A549 treated with ZK216348 at 1 μM for 4 hours (cell line): ENCODE data around the gene ENG. TPM values are rescaled to one million over a fixed set of nuclear protein-coding genes. Genes with fewer than 3 reads are reported as not detected.

Experiments used
- total RNA-seq: library from RNA; stranded (reverse); fragments of 200-300 nt; extraction: Qiagen RNA extraction; gene quantifications from 5 replicates; pipeline ENCODE4 v1.2.3, GENCODE V29; 2022; ENCODE audit warnings: low read depth

Gene ENG
- 0.09 to 0.16 TPM (median 0.11 TPM) in 5 replicates for total RNA-seq

GRCh38 chr9:127854184-127854806, at the start of gene ENG:
TSS of gene ENG (minus strand) at chr9:127854658. CDS start at chr9:127854355, 303 bp downstream.

GRCh38 chr9:127899128-127899943, 44.9 kb upstream of the ENG start, which contains the start of gene ST6GALNAC6:
TSS of gene ST6GALNAC6 (minus strand) at chr9:127899603. CDS start at chr9:127897981, 1,622 bp downstream.

GRCh38 chr9:127877566-127877998, 23.1 kb upstream of the ENG start, which contains the start of gene AK1:
TSS of gene AK1 (minus strand) at chr9:127877675. CDS start at chr9:127874617, 3,058 bp downstream.

GRCh38 chr9:127802576-127803443, 51.6 kb downstream of the ENG start, which contains the start of gene FPGS:
TSS of gene FPGS (plus strand) at chr9:127802882. CDS start at chr9:127802925, 43 bp downstream.

GRCh38 chr9:127785933-127786772, 68.3 kb downstream of the ENG start, which contains the start of gene CDK9:
TSS of gene CDK9 (plus strand) at chr9:127786034. CDS start at chr9:127786149, 115 bp downstream.

GRCh38 chr9:127778280-127779135, 76.0 kb downstream of the ENG start, which contains the start of gene SH2D3C:
TSS of gene SH2D3C (minus strand) at chr9:127778666. CDS start at chr9:127778627, 39 bp downstream.

Other genes starting within 250 kb of the ENG start
- gene STXBP1, start 242.4 kb downstream of the ENG start, total RNA-seq, result 14.4 to 19.3 TPM (median 18.2 TPM) in 5 replicates
- gene CFAP157, start 147.7 kb downstream of the ENG start, total RNA-seq, result 0.09 TPM in 1 of 5 replicates, not detected in the others
- 9.0 to 23.4 TPM (median 17.6 TPM) in 5 replicates for gene PTRH1, start 139.0 kb downstream of the ENG start, total RNA-seq
- gene TTC16, start 138.6 kb downstream of the ENG start, total RNA-seq, result 0.05 TPM in 1 of 5 replicates, not detected in the others
- 7.4 to 16.0 TPM (median 14.9 TPM) in 5 replicates for gene TOR2A, start 119.4 kb downstream of the ENG start, total RNA-seq
- gene SH2D3C, start 76.0 kb downstream of the ENG start, total RNA-seq, result 0.12 to 0.40 TPM (median 0.15 TPM) in 3 of 5 replicates, not detected in the others
- 40.0 to 51.7 TPM (median 44.6 TPM) in 5 replicates for gene CDK9, start 68.6 kb downstream of the ENG start, total RNA-seq
- gene FPGS, start 51.8 kb downstream of the ENG start, total RNA-seq, result 39.9 to 58.3 TPM (median 48.9 TPM) in 5 replicates
- 37.7 to 85.9 TPM (median 77.5 TPM) in 5 replicates for gene AK1, start 23.0 kb upstream of the ENG start, total RNA-seq
- gene ST6GALNAC6, start 44.9 kb upstream of the ENG start, total RNA-seq, result 19.1 to 27.6 TPM (median 21.0 TPM) in 5 replicates
- 9.1 to 22.7 TPM (median 18.4 TPM) in 5 replicates for gene ST6GALNAC4, start 62.4 kb upstream of the ENG start, total RNA-seq
- 0.75 to 2.7 TPM (median 2.0 TPM) in 5 replicates for gene PIP5KL1, start 76.1 kb upstream of the ENG start, total RNA-seq
- 34.0 to 47.1 TPM (median 44.5 TPM) in 5 replicates for gene DPM2, start 83.2 kb upstream of the ENG start, total RNA-seq
- gene EEIG1, start 126.3 kb upstream of the ENG start, total RNA-seq, result 39.5 to 62.3 TPM (median 58.8 TPM) in 5 replicates
- gene NAIF1, start 212.7 kb upstream of the ENG start, total RNA-seq, result 5.5 to 7.4 TPM (median 7.0 TPM) in 5 replicates
- 7.5 to 8.6 TPM (median 8.2 TPM) in 5 replicates for gene SLC25A25, start 213.6 kb upstream of the ENG start, total RNA-seq